Skin epidermis (tissue), 12 donors: ENCODE data around the gene TEX36.
"Not testable (repeated sequence)": the region's sequence is repeated elsewhere in the genome, so short reads cannot be mapped to it uniquely, and the experiment has no call there.

ENCODE experiments used
- H3K27ac ChIP-seq, 21 experiments: fragments of 200-600 bp; sonication (generic) in 11 of 21; one replicate each; pipeline ENCODE4 v1.5.0; 2020; ENCODE audit warnings: mild to moderate bottlenecking in 3 of 21, inconsistent platforms in 2 of 21, moderate library complexity in 2 of 21
- H3K4me3 ChIP-seq, 7 experiments: fragments of 200-600 bp; sonication (generic) in 2 of 7; one replicate each; pipeline ENCODE4 v1.5.0; 2020; ENCODE audit warnings: inconsistent platforms in 2 of 7, mild to moderate bottlenecking in 2 of 7, moderate library complexity in 1 of 7

Gene TEX36

GRCh38 chr10:125683063-125683462 lies at the start of gene TEX36:
TSS of gene TEX36 (minus strand) at chr10:125683163. CDS start at chr10:125682989, 174 bp downstream.
- no peak within 1 kb of the TSS for H3K27ac ChIP-seq
- H3K4me3 ChIP-seq, result no peak within 1 kb of the TSS

GRCh38 chr10:125727436-125727835 lies 44.5 kb upstream of the TEX36 start:
- H3K27ac ChIP-seq, result no peak overlapping the region
- no peak overlapping the region for H3K4me3 ChIP-seq

- no peak overlapping the region for H3K27ac ChIP-seq
Measured at GRCh38 chr10:125726914-125727313, 44.0 kb upstream of the TEX36 start.

GRCh38 chr10:125722811-125723210 lies 39.8 kb upstream of the TEX36 start:
- no peak overlapping the region for H3K27ac ChIP-seq
- no peak overlapping the region for H3K4me3 ChIP-seq

More at GRCh38 chr10:125726914-125727313, 44.0 kb upstream of the TEX36 start:
- H3K4me3 ChIP-seq, result no peak overlapping the region

- H3K27ac ChIP-seq, result no peak overlapping the region
- H3K4me3 ChIP-seq, result peak overlapping the region in 1 of 7 experiments; percentile 91
Measured at GRCh38 chr10:125721035-125721434, 38.1 kb upstream of the TEX36 start.

- Histone ChIP-seq H3K4me3 (peak overlapping the region; percentile 65 to 94 (median 88)), H3K27ac (peak overlapping the region; percentile 65 to 98 (median 94))
Measured at GRCh38 chr10:125720002-125720382, 37.0 kb upstream of the TEX36 start.

GRCh38 chr10:125719173-125720001 lies 36.4 kb upstream of the TEX36 start, which contains the start of gene EDRF1:
TSS of gene EDRF1 (plus strand) at chr10:125719709. CDS start at chr10:125719808, 99 bp downstream.
- peak within 1 kb of the TSS; percentile 65 to 94 (median 88) for H3K4me3 ChIP-seq
- peak within 1 kb of the TSS; percentile 65 to 98 (median 94) for H3K27ac ChIP-seq

- not testable (repeated sequence) for H3K27ac ChIP-seq, H3K4me3 ChIP-seq
Measured at GRCh38 chr10:125714728-125715127, 31.8 kb upstream of the TEX36 start.

- Histone ChIP-seq H3K27ac (no peak overlapping the region), H3K4me3 (no peak overlapping the region)
Measured at GRCh38 chr10:125711110-125711750, 28.3 kb upstream of the TEX36 start.

GRCh38 chr10:125709553-125710474 lies 26.9 kb upstream of the TEX36 start:
- Histone ChIP-seq H3K4me3 (no peak overlapping the region), H3K27ac (no peak overlapping the region)

GRCh38 chr10:125708971-125709503 lies 26.1 kb upstream of the TEX36 start:
- H3K4me3 ChIP-seq, result no peak overlapping the region
- no peak overlapping the region for H3K27ac ChIP-seq

- H3K27ac ChIP-seq, result no peak overlapping the region
- no peak overlapping the region for H3K4me3 ChIP-seq
Measured at GRCh38 chr10:125707541-125708468, 24.8 kb upstream of the TEX36 start.

GRCh38 chr10:125700355-125700911 lies 17.5 kb upstream of the TEX36 start:
- no peak overlapping the region for H3K27ac ChIP-seq

GRCh38 chr10:125699562-125700143 lies 16.7 kb upstream of the TEX36 start:
- Histone ChIP-seq H3K4me3 (no peak overlapping the region), H3K27ac (no peak overlapping the region)

More at GRCh38 chr10:125700355-125700911, 17.5 kb upstream of the TEX36 start:
- no peak overlapping the region for H3K4me3 ChIP-seq

GRCh38 chr10:125698481-125698998 lies 15.6 kb upstream of the TEX36 start:
- no peak overlapping the region for H3K27ac ChIP-seq
- no peak overlapping the region for H3K4me3 ChIP-seq

- H3K27ac ChIP-seq, H3K4me3 ChIP-seq: not testable (repeated sequence)
Measured at GRCh38 chr10:125696884-125697283, 13.9 kb upstream of the TEX36 start.

GRCh38 chr10:125694883-125695282 lies 11.9 kb upstream of the TEX36 start:
- no peak overlapping the region for H3K4me3 ChIP-seq
- H3K27ac ChIP-seq, result peak overlapping the region in 2 of 21 experiments; percentile 23 to 25

- peak overlapping the region in 13 of 21 experiments; percentile 12 to 74 (median 49) for H3K27ac ChIP-seq
- H3K4me3 ChIP-seq, result no peak overlapping the region
Measured at GRCh38 chr10:125693524-125693847, 10.5 kb upstream of the TEX36 start.
